ENCODE data around the gene ADAMTSL1.
A peak's percentile ranks its signal among the peaks of the same experiment; 100 is the strongest.

Gene ADAMTSL1, protein sequence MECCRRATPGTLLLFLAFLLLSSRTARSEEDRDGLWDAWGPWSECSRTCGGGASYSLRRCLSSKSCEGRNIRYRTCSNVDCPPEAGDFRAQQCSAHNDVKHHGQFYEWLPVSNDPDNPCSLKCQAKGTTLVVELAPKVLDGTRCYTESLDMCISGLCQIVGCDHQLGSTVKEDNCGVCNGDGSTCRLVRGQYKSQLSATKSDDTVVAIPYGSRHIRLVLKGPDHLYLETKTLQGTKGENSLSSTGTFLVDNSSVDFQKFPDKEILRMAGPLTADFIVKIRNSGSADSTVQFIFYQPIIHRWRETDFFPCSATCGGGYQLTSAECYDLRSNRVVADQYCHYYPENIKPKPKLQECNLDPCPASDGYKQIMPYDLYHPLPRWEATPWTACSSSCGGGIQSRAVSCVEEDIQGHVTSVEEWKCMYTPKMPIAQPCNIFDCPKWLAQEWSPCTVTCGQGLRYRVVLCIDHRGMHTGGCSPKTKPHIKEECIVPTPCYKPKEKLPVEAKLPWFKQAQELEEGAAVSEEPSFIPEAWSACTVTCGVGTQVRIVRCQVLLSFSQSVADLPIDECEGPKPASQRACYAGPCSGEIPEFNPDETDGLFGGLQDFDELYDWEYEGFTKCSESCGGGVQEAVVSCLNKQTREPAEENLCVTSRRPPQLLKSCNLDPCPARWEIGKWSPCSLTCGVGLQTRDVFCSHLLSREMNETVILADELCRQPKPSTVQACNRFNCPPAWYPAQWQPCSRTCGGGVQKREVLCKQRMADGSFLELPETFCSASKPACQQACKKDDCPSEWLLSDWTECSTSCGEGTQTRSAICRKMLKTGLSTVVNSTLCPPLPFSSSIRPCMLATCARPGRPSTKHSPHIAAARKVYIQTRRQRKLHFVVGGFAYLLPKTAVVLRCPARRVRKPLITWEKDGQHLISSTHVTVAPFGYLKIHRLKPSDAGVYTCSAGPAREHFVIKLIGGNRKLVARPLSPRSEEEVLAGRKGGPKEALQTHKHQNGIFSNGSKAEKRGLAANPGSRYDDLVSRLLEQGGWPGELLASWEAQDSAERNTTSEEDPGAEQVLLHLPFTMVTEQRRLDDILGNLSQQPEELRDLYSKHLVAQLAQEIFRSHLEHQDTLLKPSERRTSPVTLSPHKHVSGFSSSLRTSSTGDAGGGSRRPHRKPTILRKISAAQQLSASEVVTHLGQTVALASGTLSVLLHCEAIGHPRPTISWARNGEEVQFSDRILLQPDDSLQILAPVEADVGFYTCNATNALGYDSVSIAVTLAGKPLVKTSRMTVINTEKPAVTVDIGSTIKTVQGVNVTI (N-terminal part only)

DNA sequence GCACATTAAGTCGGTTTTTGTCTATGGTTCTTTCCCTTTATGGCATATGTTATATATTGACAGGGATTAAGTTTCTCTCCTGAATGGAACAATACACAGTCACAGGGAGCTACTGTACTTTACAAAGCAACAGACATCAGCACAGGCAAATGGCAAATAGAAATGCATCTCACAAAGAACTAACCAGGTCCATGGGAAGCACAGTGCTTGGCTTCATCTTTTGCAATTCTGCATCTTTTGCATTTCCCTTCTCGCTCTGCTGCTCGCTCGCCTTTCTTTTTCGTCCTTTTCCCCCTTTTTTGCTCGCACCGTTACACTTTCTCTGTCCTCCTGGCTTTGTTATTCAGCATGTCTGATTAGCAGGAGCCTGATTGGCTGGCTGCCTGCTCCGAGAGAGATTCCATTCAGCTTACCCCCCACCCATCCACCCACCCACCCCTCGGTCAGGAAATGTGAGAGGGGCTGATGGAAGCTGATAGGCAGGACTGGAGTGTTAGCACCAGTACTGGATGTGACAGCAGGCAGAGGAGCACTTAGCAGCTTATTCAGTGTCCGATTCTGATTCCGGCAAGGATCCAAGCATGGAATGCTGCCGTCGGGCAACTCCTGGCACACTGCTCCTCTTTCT lies at the start of gene ADAMTSL1:
Gene ADAMTSL1 (plus strand): TSS at position 502 of the 628 bp plus-strand sequence. CDS start 80 bp downstream, at position 582.
- DNase-seq: peak in 6 of 14 donors; percentile 12 to 29 (median 19)

DNA sequence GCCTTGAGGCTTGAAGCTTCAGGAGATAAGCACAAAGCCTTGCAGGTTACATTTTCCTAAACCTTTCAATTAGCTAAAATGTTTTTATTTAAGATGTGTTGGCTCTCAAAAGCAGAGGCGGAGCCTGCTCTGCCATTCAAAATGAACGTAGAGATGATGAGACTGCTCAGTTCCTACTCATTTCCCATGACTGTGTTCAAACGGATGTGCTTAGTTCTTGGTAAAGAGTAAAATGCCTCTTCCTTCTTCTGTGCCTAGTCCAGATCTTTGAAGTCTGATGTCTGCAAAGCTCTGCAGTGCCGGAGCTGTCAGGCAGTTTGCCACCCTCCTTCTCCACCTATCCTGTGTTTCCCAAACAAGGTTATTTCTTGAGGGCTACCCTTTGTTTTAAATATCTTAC lies 46.3 kb upstream of the ADAMTSL1 start:
- DNase-seq: no peak

DNA sequence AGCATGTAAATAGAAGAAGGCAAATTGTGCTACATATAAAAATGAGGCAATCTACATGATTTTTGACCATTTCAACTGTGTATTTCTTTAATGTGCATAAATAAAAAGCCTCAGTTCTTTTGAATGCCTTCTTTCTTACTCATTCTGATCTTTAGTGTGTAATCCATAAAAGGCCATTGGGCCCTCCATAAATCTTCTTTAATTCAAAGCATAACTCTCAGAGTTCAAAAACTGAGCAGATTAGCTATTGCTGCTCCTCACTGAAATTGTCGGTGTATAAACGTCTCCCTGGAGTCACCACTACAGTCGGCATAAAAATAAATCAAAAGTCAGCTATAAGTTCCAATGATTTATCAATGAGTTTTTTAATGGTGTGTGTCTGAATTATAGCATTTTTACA lies 45.3 kb upstream of the ADAMTSL1 start:
- no peak for DNase-seq

DNA sequence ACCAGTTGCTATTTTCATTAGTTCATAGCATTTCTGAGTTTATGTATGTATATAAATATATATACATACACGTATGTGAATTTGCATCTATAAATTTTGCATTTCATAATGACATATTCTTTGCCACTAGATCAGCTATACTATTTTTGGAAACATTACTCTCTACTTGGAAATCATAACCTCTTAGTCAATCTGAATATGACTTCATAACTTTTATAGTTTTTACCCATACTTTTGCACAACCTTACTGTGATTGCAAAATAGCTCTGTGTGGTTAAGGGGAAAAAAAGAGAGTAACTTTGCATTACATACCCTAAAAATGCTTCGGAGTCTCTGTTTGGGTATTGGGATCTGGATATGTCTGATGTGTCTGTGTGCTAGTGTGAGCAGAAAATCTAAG lies 44.9 kb upstream of the ADAMTSL1 start:
- DNase-seq: no peak

DNA sequence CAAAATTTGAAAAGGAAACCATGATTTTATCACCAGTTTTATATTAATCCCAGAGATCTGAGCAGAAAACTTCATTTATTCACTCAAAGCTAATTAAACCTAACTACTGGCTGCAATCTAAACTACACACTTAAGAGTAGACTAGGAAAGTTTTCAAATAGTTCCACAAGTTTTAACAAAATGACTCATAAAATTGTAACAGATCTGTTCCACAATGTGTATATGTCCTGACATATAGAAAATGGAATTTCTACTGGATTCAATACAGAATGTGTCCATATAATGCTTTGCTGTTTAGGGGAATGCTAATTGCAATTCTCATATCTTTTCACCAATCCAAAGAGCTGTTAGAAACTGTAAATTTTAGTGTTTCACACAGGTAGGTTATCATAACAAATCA lies 40.3 kb upstream of the ADAMTSL1 start:
- DNase-seq: no peak

DNA sequence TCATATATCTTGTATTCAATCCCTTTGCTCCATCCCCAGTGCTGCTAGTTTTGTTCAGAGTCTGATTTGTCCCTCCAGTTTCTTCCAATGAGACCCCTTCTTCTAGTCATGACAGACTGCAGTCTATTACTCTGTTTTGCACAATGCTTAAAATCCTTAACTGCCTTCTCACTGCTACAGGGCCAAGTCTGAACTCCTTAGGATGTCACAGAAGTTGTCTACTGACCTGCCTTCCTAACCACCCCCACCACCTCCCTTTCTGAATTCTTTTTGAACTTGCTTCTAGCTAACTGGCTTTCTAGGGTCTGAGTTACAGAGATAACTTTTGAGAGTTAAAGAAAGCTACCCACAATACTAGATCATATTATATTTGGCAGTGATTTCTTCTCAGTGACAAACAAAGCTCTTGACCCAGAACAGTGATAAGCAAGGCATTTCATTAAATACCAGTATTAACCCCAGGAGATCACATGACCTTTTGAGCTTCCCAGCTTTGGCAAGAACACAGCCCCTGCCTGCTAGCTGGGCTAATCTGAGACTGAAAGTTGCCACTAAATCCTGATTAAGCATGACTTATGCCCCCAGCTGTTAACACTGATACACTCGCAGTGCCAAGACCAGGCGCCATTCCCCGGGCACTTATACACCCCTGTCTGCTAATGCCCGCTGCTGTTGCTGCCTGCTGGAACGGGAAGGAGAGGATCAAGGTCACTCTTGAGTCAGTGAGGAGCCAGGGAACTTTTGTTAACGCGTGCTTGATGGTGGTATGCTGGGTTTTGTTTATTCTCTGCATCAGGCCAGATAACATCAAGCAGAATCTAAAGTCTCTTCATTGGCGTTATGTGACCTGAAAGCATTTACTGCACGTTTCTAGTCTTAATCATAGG lies 36.4 kb upstream of the ADAMTSL1 start:
- DNase-seq: peak in 1 of 14 donors; percentile 7

DNA sequence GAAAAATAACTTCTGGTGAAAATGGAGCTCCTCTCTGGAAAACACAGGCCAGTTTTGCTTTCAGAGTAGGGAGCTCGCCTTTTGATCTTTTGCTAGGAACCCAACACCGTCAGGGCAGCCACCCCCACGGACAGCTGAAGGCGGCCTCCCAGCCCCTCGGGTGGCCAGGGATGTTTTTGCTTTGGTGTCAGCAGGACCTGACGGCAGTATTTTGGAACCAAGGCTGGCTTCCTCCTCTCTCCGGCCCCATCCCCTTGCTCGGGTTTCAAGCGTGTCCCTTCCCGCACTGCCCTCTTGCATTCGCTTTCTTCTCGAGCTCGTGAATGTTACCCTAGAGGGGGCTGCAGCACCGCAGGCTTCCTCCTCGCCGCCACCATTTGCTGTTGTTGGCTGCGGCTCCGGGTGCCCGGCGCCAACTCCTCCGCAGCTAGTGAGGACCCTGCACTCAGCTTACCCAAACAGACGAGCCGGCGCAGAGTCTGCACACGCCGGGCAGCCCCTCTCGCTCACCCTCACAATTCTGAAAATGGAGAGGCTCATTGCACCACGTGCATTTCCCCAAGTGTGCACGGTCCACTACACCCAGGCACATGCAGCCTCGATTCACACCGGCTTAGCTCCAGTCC lies 35.5 kb upstream of the ADAMTSL1 start:
- peak in 10 of 14 donors; percentile 5 to 58 (median 26) for DNase-seq

DNA sequence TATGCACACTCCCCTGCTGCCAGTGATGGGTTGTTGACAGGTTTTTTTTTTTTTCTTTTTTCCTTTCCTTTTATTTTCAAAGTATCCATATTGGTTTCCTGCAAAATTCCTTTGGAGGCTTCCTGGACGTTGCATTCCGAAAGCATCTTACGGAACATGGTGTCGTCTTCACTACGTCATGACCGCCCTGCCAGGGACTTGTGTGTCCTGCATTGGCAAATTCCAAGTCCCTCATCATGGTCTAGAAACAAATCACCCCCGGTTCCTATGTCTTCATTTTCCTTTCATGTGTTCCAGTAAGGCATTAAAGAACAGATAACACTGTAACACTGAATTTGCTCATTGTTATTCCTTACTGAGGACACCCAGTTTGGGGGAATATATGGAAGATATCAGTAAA lies 35.0 kb upstream of the ADAMTSL1 start:
- no peak for DNase-seq

DNA sequence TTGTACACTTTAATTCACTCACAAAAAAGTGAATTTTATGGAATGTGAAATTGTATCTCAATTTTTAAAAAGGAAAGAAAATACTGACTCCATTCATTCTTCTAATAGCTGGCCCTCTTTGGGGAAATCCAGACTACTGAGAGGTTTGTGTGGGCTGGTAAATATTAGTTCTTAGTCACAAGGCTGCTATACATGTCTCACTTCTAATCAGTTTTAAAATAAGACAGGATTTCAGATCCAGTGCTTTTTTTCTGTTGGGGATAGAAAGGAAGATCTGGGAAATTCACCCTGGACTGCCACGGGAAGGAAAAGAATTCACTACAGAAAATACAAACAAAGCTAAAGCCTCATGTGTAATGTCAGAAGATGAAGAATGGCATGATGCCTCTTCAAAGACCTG lies 32.7 kb upstream of the ADAMTSL1 start:
- no peak for DNase-seq

DNA sequence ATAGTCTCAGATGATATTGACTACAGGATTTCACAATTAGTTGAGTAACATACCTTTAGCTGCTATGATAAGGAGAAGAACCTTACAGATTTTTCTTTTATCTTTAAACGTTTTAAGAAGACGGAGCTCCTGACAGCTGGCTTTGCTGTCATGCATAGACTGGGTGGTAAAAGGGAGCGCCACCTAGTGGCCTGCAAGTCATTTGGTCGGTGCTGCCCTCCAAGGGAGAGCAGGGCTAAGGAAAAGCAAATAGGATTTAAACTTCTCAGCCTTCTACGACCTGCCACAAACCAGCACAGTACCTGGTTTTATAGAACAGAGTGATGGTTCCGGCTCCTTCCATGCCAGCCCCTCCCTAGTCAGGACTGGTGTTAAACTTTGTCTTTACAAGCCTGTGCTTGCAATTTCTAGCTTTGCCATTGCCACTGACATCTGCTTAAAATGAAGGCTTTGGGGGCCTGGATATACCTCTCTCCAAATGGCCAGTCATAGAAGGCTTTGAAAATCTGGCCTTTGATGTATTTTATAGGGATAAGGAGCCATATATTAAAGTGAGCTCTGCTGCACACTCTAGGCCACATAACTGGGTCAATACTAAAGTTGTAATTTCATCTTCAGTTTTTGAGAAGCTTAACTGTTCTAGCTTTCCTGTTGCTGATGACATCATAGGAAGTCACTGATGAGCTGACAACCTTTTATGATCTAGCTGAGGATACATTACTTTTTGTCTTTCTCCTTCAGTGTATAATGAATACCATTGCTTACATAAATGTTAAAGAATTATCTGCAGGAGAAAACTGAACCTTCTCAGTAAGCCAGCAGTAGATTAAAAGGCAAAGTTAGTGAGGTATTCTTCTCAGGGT lies 31.1 kb upstream of the ADAMTSL1 start:
- DNase-seq: peak in 11 of 14 donors; percentile 15 to 71 (median 42)

DNA sequence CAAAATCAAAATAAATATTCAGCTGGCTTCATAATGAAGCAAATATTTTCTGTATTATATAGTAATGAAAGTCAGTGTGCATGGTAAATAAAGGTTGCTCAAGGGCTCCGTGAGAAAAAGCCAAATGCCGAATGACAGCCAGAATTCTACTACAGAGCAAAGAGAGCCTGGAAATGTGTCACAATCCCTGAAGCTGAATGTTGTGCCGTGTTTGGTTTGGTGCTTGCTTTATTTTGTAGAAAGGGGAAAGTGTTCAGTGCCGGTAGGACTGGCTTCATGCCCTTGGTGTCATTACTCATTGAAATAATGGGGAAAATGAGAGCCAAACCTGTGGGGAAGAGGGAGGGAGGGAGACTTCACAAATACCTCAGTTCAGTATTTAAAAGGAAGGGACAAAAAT lies 26.8 kb upstream of the ADAMTSL1 start:
- DNase-seq: peak in 6 of 14 donors; percentile 2 to 46 (median 16)

DNA sequence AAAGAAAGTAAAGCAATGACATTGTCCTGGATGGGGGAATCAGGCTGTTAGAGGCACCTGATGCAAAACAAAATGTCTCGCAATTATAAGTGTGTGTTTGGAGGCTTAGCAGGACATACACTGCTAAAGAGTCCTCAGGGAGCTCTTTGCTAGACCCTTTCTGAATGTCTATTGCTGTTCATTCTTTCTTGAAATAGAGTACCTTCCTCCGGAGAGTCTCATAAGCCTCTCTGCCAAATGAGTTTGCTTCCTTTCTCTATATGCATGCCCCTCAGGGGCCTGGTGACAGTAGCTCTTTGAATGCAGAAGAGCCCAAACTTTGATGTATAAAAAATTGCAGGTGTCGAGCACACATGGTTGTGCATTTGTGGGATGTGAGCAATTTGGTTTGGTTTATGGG lies 26.4 kb upstream of the ADAMTSL1 start:
- DNase-seq: no peak

DNA sequence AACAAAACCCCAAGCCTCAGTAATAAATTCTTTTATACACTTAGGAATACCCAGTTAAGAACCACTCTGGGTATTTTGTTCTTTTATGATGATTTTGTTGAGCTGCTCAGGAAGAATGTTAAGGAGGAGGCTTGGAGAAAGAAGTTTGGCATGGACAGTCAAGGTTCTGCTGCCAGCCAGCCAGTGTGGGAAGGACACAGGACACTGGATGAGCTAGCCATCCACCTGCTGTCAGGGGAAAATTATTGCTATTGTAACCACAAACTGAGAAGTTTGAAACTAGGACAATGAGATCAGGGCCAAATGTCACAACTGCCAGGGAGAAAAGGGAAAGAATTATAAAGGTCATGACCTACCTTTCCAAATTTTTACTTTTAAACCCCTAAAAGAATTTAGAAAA lies 25.9 kb upstream of the ADAMTSL1 start:
- DNase-seq: peak in 1 of 14 donors; percentile 3

DNA sequence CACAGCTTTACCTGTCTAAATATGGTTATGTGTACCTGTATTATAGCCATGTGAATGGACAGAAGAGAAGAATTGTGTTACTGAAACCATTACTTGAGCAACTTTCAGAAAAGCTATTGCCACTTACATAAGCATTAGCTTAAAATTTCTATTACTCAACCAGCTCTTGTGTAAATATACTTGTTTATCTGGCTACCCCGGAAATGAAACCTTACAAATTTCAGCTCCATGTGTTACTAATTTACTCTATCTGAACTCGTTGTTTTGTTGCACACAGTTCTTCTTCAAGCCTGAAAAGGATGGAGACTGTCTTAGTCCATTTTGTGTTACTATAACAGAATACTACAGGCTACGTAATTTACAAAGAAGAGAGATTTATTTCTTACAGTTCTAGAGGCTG lies 22.5 kb upstream of the ADAMTSL1 start:
- DNase-seq: no peak

DNA sequence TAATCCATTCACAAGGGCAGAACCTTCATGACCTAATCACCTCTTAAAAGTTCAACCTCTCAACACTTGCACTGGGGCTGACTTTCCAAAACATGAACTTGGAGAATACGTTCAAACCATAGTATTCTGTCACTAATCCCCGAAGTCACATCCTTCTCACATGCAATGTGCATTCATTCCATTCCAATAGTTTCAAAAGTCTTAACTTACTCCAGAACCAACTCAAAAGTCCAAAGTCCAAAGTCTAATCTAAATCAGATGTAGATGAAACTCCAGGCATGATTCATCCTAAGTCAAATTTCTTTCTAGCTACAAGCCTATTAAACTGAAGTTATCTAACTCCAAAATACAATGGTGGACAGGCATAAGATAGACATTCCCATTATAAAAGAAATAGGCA lies 21.7 kb upstream of the ADAMTSL1 start:
- no peak for DNase-seq

DNA sequence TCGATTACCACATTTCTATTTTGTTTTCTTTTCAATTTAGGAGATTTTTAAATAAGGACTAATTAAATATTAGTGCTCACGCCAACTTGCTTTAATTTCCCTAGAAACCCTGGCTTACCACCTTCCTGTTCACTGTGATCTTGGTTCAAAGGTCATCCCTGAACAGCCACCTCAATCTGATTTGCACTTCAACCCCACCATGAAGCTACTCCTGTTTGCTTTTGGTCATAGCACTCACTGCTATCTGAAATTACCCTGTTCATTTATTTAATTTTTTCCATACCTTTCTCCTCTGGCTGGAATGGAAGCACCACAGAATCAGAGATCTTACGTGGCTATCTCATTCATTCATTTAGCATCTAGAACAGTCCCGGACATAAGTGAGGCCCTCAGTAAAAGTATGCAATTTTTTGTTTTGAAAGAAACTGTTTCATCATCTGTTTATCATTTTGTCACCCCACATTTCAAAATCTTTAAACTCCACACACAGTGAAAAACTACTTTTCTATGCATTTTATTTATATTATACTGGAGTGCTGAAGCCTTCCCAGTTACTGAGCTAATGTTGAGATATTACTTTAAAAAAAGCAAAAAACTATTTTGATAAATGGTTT lies 17.2 kb upstream of the ADAMTSL1 start:
- DNase-seq: no peak

DNA sequence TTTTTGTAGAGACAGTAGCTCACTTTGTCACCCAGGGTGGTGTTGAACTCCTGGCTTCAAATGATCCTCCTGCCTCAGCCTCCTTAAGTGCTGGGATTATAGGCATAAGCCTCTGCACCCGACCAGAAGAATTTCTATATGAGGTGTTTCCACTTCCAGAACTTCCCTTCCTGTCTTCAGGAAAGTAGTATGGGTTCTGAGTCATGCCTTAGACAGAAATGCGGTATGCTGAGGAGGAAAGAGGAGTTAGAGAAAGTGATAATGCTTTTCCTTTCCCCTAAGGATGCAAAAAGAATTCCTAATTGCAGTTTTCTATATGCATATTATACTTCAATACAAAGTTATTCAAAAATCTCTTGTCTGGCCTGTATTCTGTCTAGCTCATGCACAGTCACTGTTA lies 16.4 kb upstream of the ADAMTSL1 start:
- no peak for DNase-seq

DNA sequence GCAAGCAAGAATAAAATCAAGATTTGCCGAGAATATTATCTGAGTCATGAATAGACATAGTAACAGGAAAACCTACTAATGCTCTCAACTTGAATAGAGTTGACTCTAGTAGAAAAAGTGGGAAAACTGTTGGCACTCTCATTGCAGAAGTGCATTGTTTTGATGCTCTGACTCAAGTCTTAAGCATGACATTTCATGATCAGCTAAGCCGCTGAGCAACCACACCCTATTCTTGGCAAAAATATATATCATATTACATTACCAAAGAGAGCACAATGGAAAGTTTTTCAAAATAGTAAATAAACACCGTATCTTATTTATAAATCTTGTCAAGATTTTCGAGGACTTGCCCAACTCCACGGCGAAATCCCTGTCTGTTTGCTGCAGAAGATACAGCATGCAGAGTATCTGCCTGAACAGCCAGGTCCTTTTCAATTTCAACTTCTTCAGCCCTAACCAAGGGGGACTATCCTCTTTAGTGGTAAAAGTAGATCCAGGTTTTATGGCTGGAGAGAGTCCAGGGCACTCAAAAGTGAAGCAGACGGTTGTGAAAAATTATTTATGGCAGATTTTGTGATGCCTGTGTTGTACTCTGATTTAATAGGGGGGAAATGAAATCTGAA lies 13.9 kb upstream of the ADAMTSL1 start:
- DNase-seq: no peak

DNA sequence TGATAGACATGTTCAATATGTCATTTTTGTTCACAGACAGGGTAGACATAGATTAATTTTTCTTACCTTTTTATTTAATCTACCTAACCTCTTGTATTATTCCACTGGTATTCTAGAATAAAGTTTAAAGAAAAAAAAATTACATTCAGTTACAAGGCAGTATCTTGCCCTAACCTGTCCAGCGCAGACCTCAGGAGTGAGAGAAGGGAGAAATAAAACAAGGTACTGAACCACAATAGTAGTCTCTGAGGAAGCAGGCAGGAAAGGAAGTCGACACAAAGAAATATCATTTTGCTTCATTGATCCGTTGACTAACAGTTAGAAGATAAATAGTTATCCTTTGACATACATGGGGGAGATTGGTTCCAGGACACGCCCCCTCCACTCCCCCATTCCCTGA lies 12.5 kb upstream of the ADAMTSL1 start:
- no peak for DNase-seq
